ENCODE results near the gene MYO16. TPM values are rescaled to one million over a fixed set of nuclear protein-coding genes. Genes with fewer than 3 reads are reported as not detected.

The MYO16 gene
- total RNA-seq, 4 donors from 2014 or later: 0.06 to 0.07 TPM; not detected in 2

- intact Hi-C loops (cut with DNase I; ENCODE audit: low total_unique reads): no loop called here
- 63 to 80% methylated on average over 1 of the region's 1 CpG for WGBS, 2 donors
- no peak for TF ChIP-seq CTCF (IDR thresholded peaks at IDR 0.05)
- TF ChIP-seq POLR2A (IDR thresholded peaks at IDR 0.05): no peak
These were observed 381.5 kb downstream of the MYO16 start for GRCh38 chr13:109010912-109011311.

GRCh38 chr13:109012115-109012514, 382.7 kb downstream of the MYO16 start:
- 71 to 84% methylated on average over 5 of the region's 5 CpGs for WGBS, 2 donors
- DNase-seq (ENCODE audit: low spot score in 2 of 2): no peak
- H3K4me3 ChIP-seq (ENCODE audit: low read depth, poor library complexity, severe bottlenecking): no peak overlapping the region
- TF ChIP-seq CTCF (IDR thresholded peaks at IDR 0.05): no peak
- TF ChIP-seq POLR2A (IDR thresholded peaks at IDR 0.05): no peak
- intact Hi-C loops (cut with DNase I; ENCODE audit: low total_unique reads): no loop called here

More at GRCh38 chr13:109010912-109011311, 381.5 kb downstream of the MYO16 start:
- no peak overlapping the region for H3K4me3 ChIP-seq (ENCODE audit: low read depth, poor library complexity, severe bottlenecking)
- no peak for DNase-seq (ENCODE audit: low spot score in 2 of 2)

GRCh38 chr13:109021558-109021957, 392.1 kb downstream of the MYO16 start:
- WGBS, 2 donors: 83 to 85% methylated on average over 4 of the region's 4 CpGs
- no peak overlapping the region for H3K4me3 ChIP-seq (ENCODE audit: low read depth, poor library complexity, severe bottlenecking)
- TF ChIP-seq POLR2A (IDR thresholded peaks at IDR 0.05) (no peak), CTCF (IDR thresholded peaks at IDR 0.05) (no peak)
- DNase-seq (ENCODE audit: low spot score in 2 of 2): no peak
- intact Hi-C loops (cut with DNase I; ENCODE audit: low total_unique reads): no loop called here

GRCh38 chr13:109024611-109025010, 395.2 kb downstream of the MYO16 start:
- WGBS, 2 donors: 86% methylated on average over 1 of the region's 1 CpG
- intact Hi-C loops (cut with DNase I; ENCODE audit: low total_unique reads): no loop called here
- no peak overlapping the region for H3K4me3 ChIP-seq (ENCODE audit: low read depth, poor library complexity, severe bottlenecking)
- no peak for TF ChIP-seq POLR2A (IDR thresholded peaks at IDR 0.05)
- no peak for TF ChIP-seq CTCF (IDR thresholded peaks at IDR 0.05)
- DNase-seq (ENCODE audit: low spot score in 2 of 2): no peak

- TF ChIP-seq CTCF (IDR thresholded peaks at IDR 0.05) (no peak), POLR2A (IDR thresholded peaks at IDR 0.05) (no peak)
- intact Hi-C loops (cut with DNase I; ENCODE audit: low total_unique reads): no loop called here
- WGBS, 2 donors: 62 to 67% methylated on average over 4 of the region's 4 CpGs
- DNase-seq (ENCODE audit: low spot score in 2 of 2): no peak
- H3K4me3 ChIP-seq (ENCODE audit: low read depth, poor library complexity, severe bottlenecking): no peak overlapping the region
These were observed 396.9 kb downstream of the MYO16 start for GRCh38 chr13:109026266-109026665.

GRCh38 chr13:109028624-109029023, 399.2 kb downstream of the MYO16 start:
- TF ChIP-seq CTCF (IDR thresholded peaks at IDR 0.05) (no peak), POLR2A (IDR thresholded peaks at IDR 0.05) (no peak)
- intact Hi-C loops (cut with DNase I; ENCODE audit: low total_unique reads): no loop called here
- no peak overlapping the region for H3K4me3 ChIP-seq (ENCODE audit: low read depth, poor library complexity, severe bottlenecking)
- WGBS, 2 donors: 86% methylated on average over 9 of the region's 9 CpGs
- no peak for DNase-seq (ENCODE audit: low spot score in 2 of 2)
